ENCODE results near the gene IGF2R.
A peak's percentile ranks its signal among the peaks of the same experiment; 100 is the strongest.

The IGF2R gene

GRCh38 chr6:159979136-159979874 lies 10.4 kb downstream of the IGF2R start:
- peak; percentile 73 for DNase-seq (ENCODE audit: low read depth, low spot score)
- TF ChIP-seq CTCF (IDR thresholded peaks at IDR 0.05; ENCODE audit: low read depth, low read length): no peak
- H3K4me3 ChIP-seq (ENCODE audit: low read depth, low read length): no peak overlapping the region
- in situ Hi-C loops (cut with HindIII; ENCODE audit: low sequenced_read_pairs): no loop called here

GRCh38 chr6:159980474-159980873 lies 11.6 kb downstream of the IGF2R start:
- no peak overlapping the region for H3K4me3 ChIP-seq (ENCODE audit: low read depth, low read length)
- in situ Hi-C loops (cut with HindIII; ENCODE audit: low sequenced_read_pairs): no loop called here
- no peak for DNase-seq (ENCODE audit: low read depth, low spot score)
- no peak for TF ChIP-seq CTCF (IDR thresholded peaks at IDR 0.05; ENCODE audit: low read depth, low read length)

GRCh38 chr6:159981071-159981402 lies 12.2 kb downstream of the IGF2R start:
- H3K4me3 ChIP-seq (ENCODE audit: low read depth, low read length): no peak overlapping the region
- in situ Hi-C loops (cut with HindIII; ENCODE audit: low sequenced_read_pairs): no loop called here
- no peak for DNase-seq (ENCODE audit: low read depth, low spot score)

GRCh38 chr6:159981403-159982245 lies 12.7 kb downstream of the IGF2R start:
- H3K4me3 ChIP-seq (ENCODE audit: low read depth, low read length): no peak overlapping the region
- no peak for TF ChIP-seq CTCF (IDR thresholded peaks at IDR 0.05; ENCODE audit: low read depth, low read length)
- in situ Hi-C loops (cut with HindIII; ENCODE audit: low sequenced_read_pairs): no loop called here
- peak; percentile 84 for DNase-seq (ENCODE audit: low read depth, low spot score)

More at GRCh38 chr6:159981071-159981402, 12.2 kb downstream of the IGF2R start:
- no peak for TF ChIP-seq CTCF (IDR thresholded peaks at IDR 0.05; ENCODE audit: low read depth, low read length)

GRCh38 chr6:159982731-159983506 lies 14.0 kb downstream of the IGF2R start:
- DNase-seq (ENCODE audit: low read depth, low spot score): peak; percentile 30

More at GRCh38 chr6:159982731-159983506, 14.0 kb downstream of the IGF2R start:
- no peak overlapping the region for H3K4me3 ChIP-seq (ENCODE audit: low read depth, low read length)
- in situ Hi-C loops (cut with HindIII; ENCODE audit: low sequenced_read_pairs): no loop called here
- no peak for TF ChIP-seq CTCF (IDR thresholded peaks at IDR 0.05; ENCODE audit: low read depth, low read length)

Measured in astrocyte of the spinal cord (primary cell).